ENCODE measurements around the gene MRM3. TPM values are rescaled to one million over a fixed set of nuclear protein-coding genes. Genes with fewer than 3 reads are reported as not detected.

The MRM3 gene
- total and polyA plus RNA-seq, 2 of the 4 experiments (the other 2 are of a cell fraction) = 9.0 to 15.2 TPM

DNA sequence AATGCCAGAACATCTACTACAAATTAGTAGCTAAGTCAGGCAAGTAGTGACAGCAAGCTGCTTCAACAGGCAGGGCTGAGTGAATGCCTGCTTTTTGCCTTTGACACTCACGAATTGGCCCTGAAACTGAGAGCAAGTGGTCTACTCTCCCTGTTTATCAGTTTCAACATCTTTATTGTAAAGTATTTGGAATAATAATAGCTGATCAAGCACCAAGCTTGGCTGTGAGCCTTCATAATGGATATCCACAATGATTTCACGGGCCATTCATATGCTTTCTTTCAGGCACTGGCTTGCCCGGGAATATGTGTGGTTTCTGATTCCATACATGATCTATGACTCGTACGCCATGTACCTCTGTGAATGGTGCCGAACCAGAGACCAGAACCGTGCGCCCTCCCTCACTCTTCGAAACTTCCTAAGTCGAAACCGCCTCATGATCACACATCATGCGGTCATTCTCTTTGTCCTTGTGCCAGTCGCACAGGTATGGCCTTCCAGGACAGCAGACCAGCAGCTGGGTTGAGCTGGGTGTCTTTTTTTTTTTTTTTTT lies 44.5 kb upstream of the MRM3 start:
- Histone ChIP-seq H2BK20ac (ENCODE audit: low read depth, low read length) (no peak overlapping the region), H3K23ac (ENCODE audit: low read depth, low read length) (no peak overlapping the region), H3K56ac (ENCODE audit: extremely low read depth, insufficient read depth, low read length) (no peak overlapping the region), H3K36me3 (ENCODE audit: control insufficient read depth, insufficient read depth, low read length) (peaks cover 35% of the 10 kb centered on the region), H2BK120ac (ENCODE audit: low read depth, low read length) (no peak overlapping the region), H3K9ac (ENCODE audit: low read depth, low read length) (no peak overlapping the region), H2AK9ac (replicated peaks; ENCODE audit: low read depth, low read length, poor library complexity) (no peak overlapping the region), H3K4me2 (ENCODE audit: low read depth, low read length) (no peak overlapping the region), H3K4me1 (ENCODE audit: control insufficient read depth, insufficient read depth, low read length) (peaks cover 3% of the 10 kb centered on the region), H3K4me3 (ENCODE audit: insufficient read depth, low read depth, low read length) (no peak overlapping the region), H3K27me3 (ENCODE audit: control insufficient read depth, insufficient read depth, low read length) (no peaks in the 10 kb centered on the region), H4K5ac (ENCODE audit: low read depth, low read length) (no peak overlapping the region), H3K9me1 (ENCODE audit: insufficient read depth, low read length) (peaks cover 8% of the 10 kb centered on the region; the same call in 1 of the 2 replicates), H2AFZ (replicated peaks; ENCODE audit: low read length, poor library complexity) (no peak overlapping the region), H4K91ac (ENCODE audit: insufficient read depth, low read depth, low read length) (no peak overlapping the region), H4K20me1 (ENCODE audit: insufficient read depth, low read length) (peaks cover 16% of the 10 kb centered on the region), H3K4ac (ENCODE audit: low read depth, low read length) (no peak overlapping the region), H2AK5ac (ENCODE audit: low read depth, low read length) (no peak overlapping the region), H3K9me3 (ENCODE audit: control insufficient read depth, insufficient read depth, low read length) (no peaks in the 10 kb centered on the region), H2BK15ac (ENCODE audit: low read depth, low read length) (no peak overlapping the region), H3K14ac (replicated peaks; ENCODE audit: low read depth, low read length) (no peak overlapping the region), H3K27ac (ENCODE audit: insufficient read depth, low read length) (no peak overlapping the region), H3K79me1 (ENCODE audit: low read depth in 1 of 2, low read length in 2 of 2) (peaks cover 37 to 77% of the 10 kb centered on the region in 2 experiments), H3K18ac (ENCODE audit: low read depth, low read length) (no peak overlapping the region), H2BK5ac (ENCODE audit: low read depth, low read length, poor library complexity, severe bottlenecking) (no peak overlapping the region), H4K8ac (ENCODE audit: low read depth in 2 of 2, low read length in 2 of 2) (no peak overlapping the region)
- dilution Hi-C loops (cut with HindIII; ENCODE audit: low sequenced_read_pairs, unreplicated experiment) (no loop called here), in situ Hi-C loops (cut with MboI; ENCODE audit: low sequenced_read_pairs) (no loop called here), intact Hi-C loops (cut with micrococcal nuclease) (no loop called here)
- no TSS peak for BruUV-seq (replicated peaks)
- ChIA-PET CTCF (no interaction called here), POLR2A (ENCODE audit: unreplicated experiment) (no interaction called here)
- DNase-seq (no peak), ATAC-seq (ENCODE audit: low read depth) (no peak)
- TF ChIP-seq RCOR1 (IDR thresholded peaks at IDR 0.05; ENCODE audit: insufficient replicate concordance, low read length) = no peak
- TF ChIP-seq, protein P1, sequence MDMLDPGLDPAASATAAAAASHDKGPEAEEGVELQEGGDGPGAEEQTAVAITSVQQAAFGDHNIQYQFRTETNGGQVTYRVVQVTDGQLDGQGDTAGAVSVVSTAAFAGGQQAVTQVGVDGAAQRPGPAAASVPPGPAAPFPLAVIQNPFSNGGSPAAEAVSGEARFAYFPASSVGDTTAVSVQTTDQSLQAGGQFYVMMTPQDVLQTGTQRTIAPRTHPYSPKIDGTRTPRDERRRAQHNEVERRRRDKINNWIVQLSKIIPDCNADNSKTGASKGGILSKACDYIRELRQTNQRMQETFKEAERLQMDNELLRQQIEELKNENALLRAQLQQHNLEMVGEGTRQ (IDR thresholded peaks at IDR 0.05; ENCODE audit: low read depth, low read length) = no peak
- 90% methylated on average over 6 of the region's 13 CpGs; no CpG with 5 or more reads in 1 of the 2 experiments for WGBS, 2 experiments (ENCODE audit: extremely low coverage in 2 of 2, insufficient read length in 1 of 2)

Measured in IMR-90 (cell line).